BJ (cell line): ENCODE results near the gene COL7A1. TPM values are rescaled to one million over a fixed set of nuclear protein-coding genes. Genes with fewer than 3 reads are reported as not detected.

Source experiments
- CTCF ChIA-PET: fragments of 350-600 bp; formaldehyde crosslinking; extraction: SDS; loops from one replicate; lab custom pipeline; 2021; ENCODE audit warnings: antibody characterized with exemption, inconsistent platforms; lab: Yijun Ruan, JAX
- POLR2A ChIA-PET: fragments of 300-600 bp; sonication (Branson Sonifier 250); formaldehyde crosslinking; extraction: SDS; loops from one replicate; lab custom pipeline; 2021; ENCODE audit warnings: antibody characterized with exemption; lab: Charles Lee
- DNase-seq: peaks from one replicate; pipeline ENCODE4 v3.0.0-alpha.2; 2011; ENCODE audit warnings: low read depth
- H3K27me3 ChIP-seq: 2 replicates; pipeline ENCODE4 v1.6.0; 2011; ENCODE audit warnings: low read length; ENCODE audit not compliant: control insufficient read depth, insufficient read depth
- H3K36me3 ChIP-seq: 2 replicates; pipeline ENCODE4 v1.5.1; 2011; ENCODE audit warnings: low read length; ENCODE audit not compliant: control insufficient read depth, insufficient read depth
- H3K4me3 ChIP-seq: 2 replicates; pipeline ENCODE4 v1.5.1; 2011; ENCODE audit warnings: low read depth, mild to moderate bottlenecking, control low read depth, low read length
- polyA plus RNA-seq: library from polyadenylated mRNA; depleted of rRNA; stranded (reverse); fragments of >200 nt; gene quantifications from 2 replicates; pipeline ENCODE4 v1.2.3, GENCODE V29; 2011
- TF ChIP-seq, protein P1 (sequence below): IDR thresholded peaks from 2 replicates; pipeline ENCODE4 v1.5.1; 2011; ENCODE audit warnings: low read depth, mild to moderate bottlenecking, control low read depth, inconsistent platforms, low read length, moderate library complexity; ENCODE audit not compliant: insufficient read depth

COL7A1 gene
- polyA plus RNA-seq, 1 experiment, result 60.8 TPM

DNA sequence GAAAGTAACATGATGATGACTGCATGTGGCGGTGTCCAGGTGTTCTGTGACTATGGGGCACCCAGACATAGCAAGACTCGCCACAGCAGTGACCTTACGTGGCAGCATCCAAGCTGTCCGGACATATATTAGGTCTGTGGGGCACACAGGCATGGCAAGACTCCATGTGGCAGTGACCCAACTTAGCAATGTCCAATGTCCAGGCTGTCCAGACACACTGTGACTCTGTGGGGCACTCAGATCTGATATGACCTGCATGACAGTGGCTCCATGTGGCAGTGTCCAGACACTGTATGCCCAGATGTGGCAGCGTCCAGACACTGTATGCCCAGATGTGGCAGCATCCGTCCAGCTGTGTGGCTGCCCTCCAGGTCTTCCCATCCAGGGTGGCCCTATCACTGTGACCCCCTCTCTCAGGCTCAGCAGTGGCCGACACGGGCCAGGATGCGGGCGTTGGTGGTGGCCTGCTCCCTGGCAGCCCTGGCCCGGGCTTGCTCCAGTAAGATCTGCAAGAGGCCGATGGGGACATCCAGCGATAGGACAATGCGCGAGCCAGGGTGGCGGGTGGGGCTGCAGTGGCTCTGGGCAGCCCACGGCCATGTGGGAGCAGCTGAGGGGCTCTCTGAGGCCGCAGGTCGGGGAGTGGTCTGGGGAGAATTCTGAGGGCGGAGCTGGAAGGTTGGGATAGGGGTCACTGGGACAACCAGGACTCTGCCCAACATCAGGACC is 32.6 kb downstream of the COL7A1 start:
- Histone ChIP-seq H3K27me3 (no peaks in the 10 kb centered on the region), H3K36me3 (peaks cover 10% of the 10 kb centered on the region), H3K4me3 (no peak overlapping the region)
- POLR2A ChIA-PET, result no interaction called here
- no peak for DNase-seq
- CTCF ChIA-PET, result interaction anchor here (1.0 to 3.4 kb wide), 3 partner anchors 13 to 101 kb away, joined by 3 to 21 read pairs (median 6); partner anchors contain the start of genes CELSR3 and SLC26A6
- TF ChIP-seq, protein P1, sequence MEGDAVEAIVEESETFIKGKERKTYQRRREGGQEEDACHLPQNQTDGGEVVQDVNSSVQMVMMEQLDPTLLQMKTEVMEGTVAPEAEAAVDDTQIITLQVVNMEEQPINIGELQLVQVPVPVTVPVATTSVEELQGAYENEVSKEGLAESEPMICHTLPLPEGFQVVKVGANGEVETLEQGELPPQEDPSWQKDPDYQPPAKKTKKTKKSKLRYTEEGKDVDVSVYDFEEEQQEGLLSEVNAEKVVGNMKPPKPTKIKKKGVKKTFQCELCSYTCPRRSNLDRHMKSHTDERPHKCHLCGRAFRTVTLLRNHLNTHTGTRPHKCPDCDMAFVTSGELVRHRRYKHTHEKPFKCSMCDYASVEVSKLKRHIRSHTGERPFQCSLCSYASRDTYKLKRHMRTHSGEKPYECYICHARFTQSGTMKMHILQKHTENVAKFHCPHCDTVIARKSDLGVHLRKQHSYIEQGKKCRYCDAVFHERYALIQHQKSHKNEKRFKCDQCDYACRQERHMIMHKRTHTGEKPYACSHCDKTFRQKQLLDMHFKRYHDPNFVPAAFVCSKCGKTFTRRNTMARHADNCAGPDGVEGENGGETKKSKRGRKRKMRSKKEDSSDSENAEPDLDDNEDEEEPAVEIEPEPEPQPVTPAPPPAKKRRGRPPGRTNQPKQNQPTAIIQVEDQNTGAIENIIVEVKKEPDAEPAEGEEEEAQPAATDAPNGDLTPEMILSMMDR, result no peak

DNA sequence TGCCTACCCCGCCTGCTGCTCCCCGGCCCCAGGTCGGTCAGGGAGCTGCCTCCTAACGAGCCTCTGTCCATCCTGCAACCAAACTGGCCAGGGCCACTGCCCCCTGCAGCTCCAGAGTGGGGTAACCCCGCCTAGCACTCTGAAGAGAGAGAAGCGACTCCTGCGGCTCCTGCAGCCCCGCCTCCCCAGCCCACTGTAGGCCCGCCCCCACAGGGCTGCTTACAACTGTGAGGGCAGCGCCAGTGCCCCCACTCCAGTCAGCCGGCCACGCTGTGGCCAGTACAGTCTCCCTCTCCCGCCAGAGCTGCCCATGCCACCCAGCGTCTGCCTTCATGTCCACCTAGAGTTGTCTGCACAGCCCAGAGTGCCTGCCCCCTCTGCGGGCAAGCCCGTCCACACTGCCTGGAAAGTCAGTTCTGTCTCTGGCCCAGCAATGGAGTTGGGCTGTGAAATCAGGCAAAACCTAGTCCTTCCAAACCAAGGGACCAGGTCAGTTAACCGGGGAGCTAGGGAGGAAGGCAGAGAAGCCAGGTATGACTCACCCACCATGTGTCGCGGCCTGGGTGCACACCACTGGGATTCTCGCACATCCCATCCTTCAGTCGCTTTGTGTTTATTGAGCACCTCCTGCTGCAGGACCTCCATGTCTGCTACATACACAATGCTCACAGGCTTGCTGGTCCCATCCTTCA is 33.9 kb downstream of the COL7A1 start:
- Histone ChIP-seq H3K27me3 (no peaks in the 10 kb centered on the region), H3K4me3 (peak overlapping the region; percentile 23; the same call in 1 of the 2 replicates), H3K36me3 (peaks cover 10% of the 10 kb centered on the region)
- DNase-seq, result no peak
- CTCF ChIA-PET, result interaction anchor here (1.0 to 4.3 kb wide), 9 partner anchors 10 to 123 kb away, joined by 3 to 43 read pairs (median 6); partner anchors contain the start of genes CELSR3, COL7A1 and SLC26A6
- POLR2A ChIA-PET, result interaction anchor here (0.6 kb wide), 1 partner anchor 1566 kb away, joined by 7 read pairs; no protein-coding TSS in a partner anchor
- TF ChIP-seq, protein P1, result peak; percentile 59

DNA sequence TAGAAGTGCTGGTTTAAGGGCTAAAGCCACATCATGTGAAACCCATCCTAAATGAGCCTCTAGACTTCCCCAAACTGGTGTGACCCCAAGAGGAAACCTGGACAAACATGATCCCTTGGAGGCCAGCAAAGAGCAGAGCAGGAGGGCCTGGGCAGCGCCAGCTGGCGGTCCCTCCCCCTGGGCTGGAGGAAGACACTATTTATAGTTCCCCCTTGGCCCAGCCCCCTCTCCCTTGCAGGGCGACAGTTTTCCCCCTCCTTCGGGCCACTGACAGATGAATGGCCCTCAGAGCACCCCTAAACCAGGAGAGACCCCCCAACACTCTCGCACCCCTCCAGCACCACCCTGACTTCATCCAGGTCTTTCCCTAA is 34.5 kb downstream of the COL7A1 start:
- ChIA-PET POLR2A (interaction anchor here (0.6 kb wide), 1 partner anchor 1566 kb away, joined by 7 read pairs; no protein-coding TSS in a partner anchor), CTCF (interaction anchor here (1.0 to 4.3 kb wide), 10 partner anchors 11 to 123 kb away, joined by 3 to 43 read pairs (median 6); partner anchors contain the start of genes CELSR3, COL7A1 and SLC26A6)
- H3K4me3 ChIP-seq, result peak overlapping the region; percentile 23; the same call in 1 of the 2 replicates

DNA sequence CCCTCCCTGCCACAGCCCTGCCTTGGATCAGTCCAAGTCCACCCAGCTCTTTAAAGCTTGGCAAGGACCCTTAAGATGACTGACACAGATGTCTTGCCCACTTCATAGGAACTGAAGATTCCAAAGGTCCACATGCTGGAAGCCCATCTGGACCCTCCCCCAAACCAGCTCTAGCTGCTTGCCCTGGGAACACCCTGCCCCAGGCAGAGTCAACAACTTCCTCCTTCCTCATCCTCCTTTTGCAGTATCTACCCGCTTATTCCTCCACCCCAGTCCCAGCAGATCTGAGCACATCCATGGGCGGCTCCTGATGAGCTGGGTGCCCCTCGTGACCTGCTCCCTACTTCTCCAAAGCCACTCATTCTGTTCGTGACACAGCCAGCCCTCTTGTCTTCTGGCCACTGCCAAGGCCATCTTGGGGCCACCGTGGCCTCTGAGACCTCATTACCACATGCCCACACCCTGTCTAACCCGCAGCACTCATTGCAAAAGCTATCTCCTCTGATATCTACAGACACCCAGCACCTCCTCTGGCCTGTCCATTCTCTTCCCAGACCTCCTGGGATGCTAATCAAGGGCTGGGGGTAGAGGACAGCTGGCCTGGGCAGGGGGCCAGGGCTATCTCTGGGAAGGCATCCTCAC is 36.5 kb downstream of the COL7A1 start:
- ChIA-PET CTCF (interaction anchor here (0.6 to 4.3 kb wide), 34 partner anchors 9 to 268 kb away, joined by 3 to 43 read pairs (median 4); partner anchors contain the start of genes CELSR3, COL7A1, NCKIPSD and SLC26A6), POLR2A (no interaction called here)
- no peak for DNase-seq
- TF ChIP-seq, protein P1, result no peak
- Histone ChIP-seq H3K4me3 (no peak overlapping the region), H3K36me3 (peaks cover 7% of the 10 kb centered on the region), H3K27me3 (no peaks in the 10 kb centered on the region)

More for the DNA sequence above, 34.5 kb downstream of the COL7A1 start:
- no peak for DNase-seq
- TF ChIP-seq, protein P1, result no peak
- peaks cover 10% of the 10 kb centered on the region for H3K36me3 ChIP-seq
- no peaks in the 10 kb centered on the region for H3K27me3 ChIP-seq
